Neutrophil (primary cell): Measurements from ENCODE around the gene VPS72.

Experiments used
- H3K27ac ChIP-seq: fragments of 200-600 bp; sonication (generic); 2 replicates; pipeline ENCODE4 v1.5.1; 2016; ENCODE audit warnings: mild to moderate bottlenecking, moderate library complexity
- H3K27me3 ChIP-seq: fragments of 200-600 bp; sonication (generic); 2 replicates; pipeline ENCODE4 v1.6.0; 2016; ENCODE audit warnings: mild to moderate bottlenecking
- H3K36me3 ChIP-seq: fragments of 200-600 bp; sonication (generic); 2 replicates; pipeline ENCODE4 v1.5.1; 2017
- H3K4me1 ChIP-seq, 2 experiments: fragments of 200-600 bp in 1 of 2; sonication (generic) in 1 of 2; 1 replicate in 1 of 2; 2 replicates in 1 of 2; pipeline versions ENCODE4 v1.5.1 to v1.6.1; 2013 to 2016; ENCODE audit warnings: low read depth in 1 of 2, low read length in 1 of 2, mild to moderate bottlenecking in 1 of 2, moderate library complexity in 1 of 2; ENCODE audit not compliant: control insufficient read depth in 1 of 2, insufficient read depth in 1 of 2
- H3K4me3 ChIP-seq, 2 experiments: fragments of 200-600 bp in 1 of 2; sonication (generic) in 1 of 2; 1 replicate in 1 of 2; 2 replicates in 1 of 2; pipeline ENCODE4 v1.5.1; 2013 to 2016; ENCODE audit warnings: low read depth in 1 of 2, low read length in 1 of 2, mild to moderate bottlenecking in 1 of 2, moderate library complexity in 1 of 2
- H3K9me3 ChIP-seq: fragments of 200-600 bp; sonication (generic); 2 replicates; pipeline ENCODE4 v1.5.1; 2016
- TF ChIP-seq, protein P1 (sequence below): fragments of 200-600 bp; sonication (generic); IDR thresholded peaks from 2 replicates; pipeline ENCODE4 v1.5.1; 2016; ENCODE audit warnings: antibody characterized with exemption

Gene VPS72

GRCh38 chr1:151189637-151190445 is at the start of gene VPS72:
VPS72 (minus strand) TSS chr1:151190197; CDS start chr1:151190121, 76 bp downstream.
- peaks cover 29% of the 10 kb centered on the region for H3K27me3 ChIP-seq
- H3K4me3 ChIP-seq = peak within 1 kb of the TSS; percentile 67 to 79
- peak within 1 kb of the TSS; percentile 84 for H3K27ac ChIP-seq
- peaks cover 10 to 17% of the 10 kb centered on the region in 2 experiments for H3K4me1 ChIP-seq
- H3K36me3 ChIP-seq = peaks cover 10% of the 10 kb centered on the region
- TF ChIP-seq, protein P1, sequence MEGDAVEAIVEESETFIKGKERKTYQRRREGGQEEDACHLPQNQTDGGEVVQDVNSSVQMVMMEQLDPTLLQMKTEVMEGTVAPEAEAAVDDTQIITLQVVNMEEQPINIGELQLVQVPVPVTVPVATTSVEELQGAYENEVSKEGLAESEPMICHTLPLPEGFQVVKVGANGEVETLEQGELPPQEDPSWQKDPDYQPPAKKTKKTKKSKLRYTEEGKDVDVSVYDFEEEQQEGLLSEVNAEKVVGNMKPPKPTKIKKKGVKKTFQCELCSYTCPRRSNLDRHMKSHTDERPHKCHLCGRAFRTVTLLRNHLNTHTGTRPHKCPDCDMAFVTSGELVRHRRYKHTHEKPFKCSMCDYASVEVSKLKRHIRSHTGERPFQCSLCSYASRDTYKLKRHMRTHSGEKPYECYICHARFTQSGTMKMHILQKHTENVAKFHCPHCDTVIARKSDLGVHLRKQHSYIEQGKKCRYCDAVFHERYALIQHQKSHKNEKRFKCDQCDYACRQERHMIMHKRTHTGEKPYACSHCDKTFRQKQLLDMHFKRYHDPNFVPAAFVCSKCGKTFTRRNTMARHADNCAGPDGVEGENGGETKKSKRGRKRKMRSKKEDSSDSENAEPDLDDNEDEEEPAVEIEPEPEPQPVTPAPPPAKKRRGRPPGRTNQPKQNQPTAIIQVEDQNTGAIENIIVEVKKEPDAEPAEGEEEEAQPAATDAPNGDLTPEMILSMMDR = peak; percentile 58
- no peaks in the 10 kb centered on the region for H3K9me3 ChIP-seq

DNA sequence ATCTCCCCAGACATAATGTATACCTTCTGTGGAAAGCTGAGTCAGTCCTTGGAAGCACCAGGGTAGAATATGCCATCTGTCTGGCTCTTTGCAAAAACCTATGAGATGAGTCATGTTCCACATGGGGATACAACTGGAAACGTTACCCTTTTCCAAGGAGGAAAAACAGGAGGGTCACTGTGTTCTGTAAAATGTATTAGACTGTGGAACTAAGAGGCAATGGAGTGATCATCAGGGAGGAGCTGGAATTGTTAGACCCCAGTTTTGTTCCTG is 48.4 kb upstream of the VPS72 start:
- no peak overlapping the region for H3K27ac ChIP-seq

DNA sequence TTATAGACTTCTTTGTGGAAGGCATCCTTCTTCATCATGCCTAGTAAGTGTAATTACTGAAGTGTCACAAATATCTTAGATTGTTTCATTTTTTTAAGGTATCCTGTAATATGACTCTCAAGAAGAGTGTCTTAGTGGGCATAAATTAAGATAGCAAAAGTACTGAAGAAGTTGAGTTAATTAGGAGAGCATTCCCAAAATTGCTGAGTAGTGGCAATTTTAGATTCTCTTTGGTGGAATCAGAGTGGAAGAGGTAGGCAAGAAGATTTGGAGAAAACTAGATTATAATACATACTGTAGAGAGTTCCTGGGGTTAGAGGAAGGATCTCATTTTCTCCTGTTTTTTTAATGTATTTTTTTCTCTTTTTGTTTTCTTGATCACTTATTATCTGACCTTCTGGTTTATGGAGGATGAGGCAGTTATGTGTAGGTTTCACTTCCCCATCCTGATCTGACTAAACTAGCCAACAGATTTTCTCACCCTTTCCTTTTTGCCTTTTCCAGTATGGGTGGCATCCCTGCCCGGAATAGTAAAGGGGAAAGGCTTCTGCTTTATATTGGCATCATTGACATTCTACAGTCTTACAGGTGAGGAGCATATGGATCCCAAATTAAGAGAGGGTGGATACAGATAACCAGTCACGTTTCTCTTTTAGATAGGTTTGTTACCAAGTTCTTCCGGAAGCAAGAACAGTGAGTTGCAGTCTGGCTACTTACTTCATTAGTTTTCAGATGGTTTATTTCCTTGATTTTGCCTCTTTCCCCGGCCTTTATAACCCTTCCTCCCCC is 47.9 kb upstream of the VPS72 start:
- H3K4me3 ChIP-seq = no peak overlapping the region
- TF ChIP-seq, protein P1 = no peak
- no peak overlapping the region for H3K27ac ChIP-seq
- H3K36me3 ChIP-seq = peaks cover 98% of the 10 kb centered on the region
- no peaks in the 10 kb centered on the region for H3K9me3 ChIP-seq
- H3K4me1 ChIP-seq = no peaks in the 10 kb centered on the region
- H3K27me3 ChIP-seq = no peaks in the 10 kb centered on the region

More for the DNA sequence above, 48.4 kb upstream of the VPS72 start:
- Histone ChIP-seq H3K27me3 (no peaks in the 10 kb centered on the region), H3K36me3 (peaks cover 98% of the 10 kb centered on the region), H3K4me1 (no peaks in the 10 kb centered on the region), H3K9me3 (no peaks in the 10 kb centered on the region), H3K4me3 (no peak overlapping the region)
- TF ChIP-seq, protein P1 = no peak

DNA sequence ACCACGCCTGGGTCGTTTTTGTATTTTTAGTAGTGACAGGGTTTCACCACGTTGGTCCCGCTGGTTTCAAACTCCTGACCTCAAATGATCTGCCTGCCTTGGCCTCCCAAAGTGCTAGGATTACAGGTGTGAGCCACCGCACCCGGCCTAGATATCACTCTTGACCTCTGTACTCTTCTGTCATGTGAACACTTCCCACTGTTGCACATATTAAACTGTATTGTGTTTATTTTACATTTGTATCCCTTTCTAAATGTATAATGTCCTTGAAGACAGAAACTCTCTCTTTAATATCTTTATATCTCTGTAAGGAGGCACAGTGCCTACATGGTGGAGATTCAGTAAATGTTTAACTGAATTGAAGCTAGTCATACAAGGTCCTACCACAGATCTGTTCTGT is 45.2 kb upstream of the VPS72 start:
- Histone ChIP-seq H3K36me3 (peaks cover 98% of the 10 kb centered on the region), H3K9me3 (no peaks in the 10 kb centered on the region), H3K4me1 (no peaks in the 10 kb centered on the region), H3K4me3 (no peak overlapping the region), H3K27me3 (no peaks in the 10 kb centered on the region), H3K27ac (no peak overlapping the region)
- TF ChIP-seq, protein P1 = no peak

DNA sequence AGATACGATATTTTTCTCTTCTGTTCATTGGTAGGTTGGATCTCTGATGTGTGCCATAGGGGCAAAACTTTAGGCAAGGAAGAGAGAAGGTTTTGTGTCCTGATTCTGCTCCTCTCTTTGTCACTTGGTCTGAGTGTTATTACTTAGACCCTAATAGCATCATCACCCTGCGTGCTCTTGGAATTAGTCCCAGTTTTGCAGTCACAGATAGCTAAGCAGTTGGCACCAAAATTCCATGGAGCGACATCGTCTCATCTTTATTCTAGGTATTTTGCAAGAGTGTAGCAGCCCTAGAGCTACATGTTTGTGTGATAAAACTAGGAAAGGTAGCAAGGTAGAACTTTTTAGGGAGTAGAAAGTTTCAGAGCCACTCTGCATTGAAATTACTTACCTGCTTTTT is 32.1 kb upstream of the VPS72 start:
- Histone ChIP-seq H3K4me1 (peaks cover 0 to 8% of the 10 kb centered on the region in 2 experiments), H3K4me3 (no peak overlapping the region), H3K27ac (no peak overlapping the region), H3K27me3 (no peaks in the 10 kb centered on the region), H3K9me3 (no peaks in the 10 kb centered on the region), H3K36me3 (peaks cover 22% of the 10 kb centered on the region)
- TF ChIP-seq, protein P1 = no peak
